ENCODE results near the gene GOT1.

Gene GOT1

GRCh38 chr10:99394256-99394655, 36.2 kb downstream of the GOT1 start:
- DNase-seq: no peak

GRCh38 chr10:99393683-99394082, 36.7 kb downstream of the GOT1 start:
- DNase-seq: no peak

DNA sequence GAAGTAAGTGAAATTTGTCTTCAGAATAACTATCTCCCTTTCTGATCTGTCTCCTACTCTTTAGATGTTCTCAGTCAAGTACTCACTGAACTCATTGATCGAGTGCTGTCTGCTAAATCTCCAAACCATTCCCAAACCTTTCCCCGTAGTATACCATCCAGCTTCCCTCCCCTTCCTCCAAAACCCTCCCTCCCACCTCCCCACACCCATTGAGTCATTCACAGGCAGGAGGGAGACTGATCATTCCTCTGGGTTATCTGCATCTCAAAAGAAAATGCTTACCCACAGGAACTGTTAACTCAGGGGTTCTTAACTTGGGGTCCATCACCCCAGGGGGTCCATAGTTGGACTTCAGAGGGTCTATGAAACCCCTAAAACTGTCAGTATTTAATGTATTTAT, 37.4 kb downstream of the GOT1 start:
- DNase-seq: no peak

DNA sequence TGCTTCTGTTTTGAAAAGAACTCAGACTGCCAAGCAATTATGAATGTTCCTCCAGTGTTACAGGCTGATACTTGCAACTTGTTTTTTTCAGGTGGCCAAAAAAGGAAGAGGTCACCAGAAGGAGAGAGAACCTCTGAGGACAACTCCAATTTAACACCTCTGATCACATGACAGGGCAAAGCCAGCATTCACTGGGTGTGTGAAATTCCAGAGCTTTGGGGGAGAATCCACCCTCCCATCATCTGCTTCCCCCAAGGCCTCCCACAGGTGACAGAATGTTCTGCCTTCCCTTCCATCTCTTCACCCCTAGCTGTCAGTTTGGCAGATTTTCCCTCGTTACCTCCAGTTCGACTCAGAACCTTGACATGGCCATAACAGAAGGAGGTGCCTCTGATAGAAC, 39.1 kb downstream of the GOT1 start:
- no peak for DNase-seq

- no peak for DNase-seq
Observed at GRCh38 chr10:99389729-99390480, 40.5 kb downstream of the GOT1 start.

DNA sequence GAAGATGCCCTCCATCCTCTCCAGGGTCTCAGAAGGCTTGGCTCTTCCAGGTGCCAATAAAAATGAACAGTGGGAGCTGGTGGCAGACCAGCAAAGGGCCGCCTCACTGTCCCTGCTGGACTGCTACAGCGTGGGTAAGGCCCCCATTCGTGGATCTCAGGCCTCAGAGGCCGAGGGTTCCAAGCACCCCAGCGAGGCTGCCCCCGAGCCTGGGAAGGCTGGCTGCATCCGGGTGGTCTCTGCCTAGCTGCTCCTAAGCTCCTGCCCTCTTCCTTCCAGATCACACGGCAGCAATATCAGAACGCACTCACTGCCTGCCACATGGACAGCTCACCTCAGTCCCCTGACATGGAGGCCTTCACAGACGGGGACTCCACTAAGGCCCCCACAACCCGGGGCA, 42.9 kb downstream of the GOT1 start:
- DNase-seq: no peak

DNA sequence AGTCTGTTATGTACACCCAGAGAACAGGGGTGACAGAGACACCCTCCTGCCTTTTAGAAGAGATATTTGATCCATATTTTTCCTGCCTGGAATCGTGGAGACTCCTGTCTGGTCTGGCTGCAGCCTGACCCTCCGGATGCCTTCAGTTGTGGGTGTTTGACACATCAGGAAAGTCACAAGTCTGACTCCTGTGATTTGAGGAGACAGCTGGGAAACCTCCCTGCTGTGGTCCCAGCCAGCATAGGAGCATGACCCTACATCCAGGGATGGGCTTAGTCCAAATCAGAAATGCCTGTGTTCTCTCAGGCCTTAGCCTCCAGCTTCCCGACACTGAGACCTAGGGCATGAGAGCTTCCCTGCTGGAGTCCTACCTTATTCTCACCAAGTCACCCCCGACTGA, 43.4 kb downstream of the GOT1 start:
- no peak for DNase-seq

- DNase-seq: no peak
Observed at GRCh38 chr10:99382176-99382575, 48.2 kb downstream of the GOT1 start.

DNA sequence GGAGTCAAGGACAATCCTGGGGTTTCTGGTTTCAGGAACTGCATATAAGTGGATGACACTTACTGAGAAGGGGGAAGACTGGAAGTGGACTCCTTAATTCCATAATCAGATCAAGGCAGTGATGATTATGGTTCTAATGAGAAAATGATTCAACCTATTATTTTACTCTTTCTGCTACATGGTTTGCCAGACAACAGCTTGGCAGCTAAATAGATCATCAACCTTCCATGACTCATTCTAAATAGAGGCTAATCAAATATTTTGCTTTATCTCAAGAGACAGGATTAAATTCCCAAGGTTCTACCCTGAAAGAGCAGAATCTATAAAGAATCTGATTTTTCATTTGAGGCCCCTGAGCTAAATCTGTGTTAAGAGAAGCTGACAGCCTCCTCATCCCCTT, 55.0 kb downstream of the GOT1 start:
- DNase-seq: no peak

DNA sequence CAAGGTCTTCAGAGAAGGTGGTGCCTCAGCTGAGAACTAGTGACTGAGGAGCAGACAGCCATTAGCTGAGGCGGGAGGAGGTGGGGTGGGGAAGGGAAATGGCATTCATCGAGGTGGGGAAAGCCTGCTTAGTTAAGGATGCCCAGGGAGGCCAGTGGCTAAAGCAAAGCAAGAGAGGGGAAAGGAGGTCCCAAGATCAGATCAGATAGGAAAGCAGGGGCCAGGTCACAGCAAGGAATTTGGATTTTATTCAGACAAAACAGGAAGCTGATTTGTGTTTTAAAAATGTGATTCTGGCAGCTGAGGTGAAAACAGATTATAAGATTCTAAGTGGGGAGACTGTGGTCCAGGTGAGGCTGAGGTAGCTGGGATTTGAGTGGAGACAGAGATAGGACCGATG, 55.5 kb downstream of the GOT1 start:
- no peak for DNase-seq

DNA sequence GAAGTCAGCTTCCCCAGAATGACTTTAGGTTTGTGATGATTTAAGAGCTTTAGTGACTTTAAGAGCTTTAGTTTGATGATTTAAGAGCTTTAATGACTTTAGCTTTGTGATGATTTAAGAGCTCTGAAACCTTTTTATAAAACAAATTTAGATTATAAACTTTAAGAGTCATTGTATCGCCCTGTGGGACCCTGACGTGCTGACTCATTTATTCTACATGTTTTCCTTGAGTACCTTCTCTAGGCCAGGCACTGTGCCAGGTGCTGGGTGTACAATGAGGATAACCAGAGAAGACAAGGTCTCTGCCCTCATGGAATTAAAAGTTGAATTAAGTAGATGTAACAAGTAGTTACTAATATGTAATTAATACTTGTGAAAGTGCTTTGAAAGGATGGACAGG, 55.9 kb downstream of the GOT1 start:
- no peak for DNase-seq

DNA sequence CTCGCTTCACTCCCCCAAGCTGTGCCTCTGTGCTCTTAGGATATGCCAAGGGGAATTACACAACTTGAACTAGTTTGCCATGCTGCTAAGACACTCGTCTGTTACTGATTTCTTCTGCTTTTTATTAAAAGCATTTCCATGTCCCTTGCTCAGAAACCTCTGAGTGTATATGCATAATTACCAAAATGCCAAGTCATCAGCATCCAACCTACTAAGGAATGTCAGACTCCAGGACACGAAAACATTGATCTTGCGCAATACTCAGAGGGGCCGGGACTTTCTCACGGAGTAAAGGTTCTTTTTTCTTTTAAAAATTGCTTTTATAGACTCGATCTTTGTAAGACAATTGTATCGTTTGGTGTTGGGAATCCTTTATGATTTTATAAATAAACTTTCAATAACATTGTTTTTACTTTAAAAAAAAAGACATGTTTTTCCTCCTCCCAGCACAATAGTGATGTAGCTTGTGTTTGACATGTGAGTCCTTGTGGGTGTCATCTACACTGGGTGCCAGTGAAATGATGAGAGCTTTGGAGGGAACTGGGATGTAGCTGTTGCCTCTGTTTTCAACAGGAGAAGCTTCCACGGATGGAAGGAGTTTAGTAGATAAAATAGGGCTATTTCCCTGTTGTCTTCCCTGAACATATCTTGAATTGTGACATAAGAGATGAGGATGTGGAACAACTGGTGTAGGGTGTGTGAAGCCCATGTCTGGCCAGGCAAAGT, 57.7 kb downstream of the GOT1 start:
- no peak for DNase-seq

GRCh38 chr10:99370993-99371392, 59.4 kb downstream of the GOT1 start:
- no peak for DNase-seq

DNA sequence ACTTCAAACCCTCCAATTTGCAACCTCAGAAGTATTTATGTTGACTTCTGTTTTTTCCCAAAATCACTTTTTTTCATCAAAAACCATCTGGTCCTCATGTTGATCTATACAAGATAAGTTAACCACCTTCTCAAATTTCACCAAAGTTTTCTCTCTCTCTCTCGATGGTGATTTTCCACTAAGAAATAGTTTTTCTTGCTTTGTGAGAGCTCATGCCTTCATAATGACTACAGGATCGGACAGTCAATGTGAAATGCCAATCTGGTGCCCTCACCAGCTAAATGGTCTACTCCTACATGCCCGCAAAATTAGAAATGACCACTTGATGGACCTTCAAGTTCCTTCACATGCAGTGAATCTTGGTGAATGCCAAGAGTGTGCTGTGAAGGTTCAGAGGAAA, 60.9 kb downstream of the GOT1 start:
- no peak for DNase-seq

DNA sequence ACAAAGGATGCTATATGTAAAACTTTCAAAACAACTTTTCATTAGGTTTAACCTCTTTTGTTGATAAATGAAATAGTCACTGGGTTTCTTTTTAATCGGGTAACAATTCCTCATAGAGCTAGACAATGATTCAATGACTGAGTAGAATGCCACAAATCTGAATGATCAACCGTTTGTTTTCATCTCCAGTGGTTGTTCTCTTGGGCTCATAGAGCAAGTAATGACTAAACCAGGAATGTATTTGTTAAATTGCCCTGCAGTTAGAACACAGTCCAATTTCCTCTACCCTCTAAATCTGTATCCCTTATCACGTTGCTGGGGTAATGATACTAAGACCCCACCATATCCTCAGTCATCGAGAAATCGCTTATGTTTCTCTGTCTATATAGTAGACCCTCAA, 61.3 kb downstream of the GOT1 start:
- DNase-seq: no peak

GRCh38 chr10:99368646-99369045, 61.8 kb downstream of the GOT1 start:
- no peak for DNase-seq

- DNase-seq: no peak
Observed at GRCh38 chr10:99366666-99367065, 63.8 kb downstream of the GOT1 start.

GRCh38 chr10:99365736-99366135, 64.7 kb downstream of the GOT1 start:
- DNase-seq: no peak

DNA sequence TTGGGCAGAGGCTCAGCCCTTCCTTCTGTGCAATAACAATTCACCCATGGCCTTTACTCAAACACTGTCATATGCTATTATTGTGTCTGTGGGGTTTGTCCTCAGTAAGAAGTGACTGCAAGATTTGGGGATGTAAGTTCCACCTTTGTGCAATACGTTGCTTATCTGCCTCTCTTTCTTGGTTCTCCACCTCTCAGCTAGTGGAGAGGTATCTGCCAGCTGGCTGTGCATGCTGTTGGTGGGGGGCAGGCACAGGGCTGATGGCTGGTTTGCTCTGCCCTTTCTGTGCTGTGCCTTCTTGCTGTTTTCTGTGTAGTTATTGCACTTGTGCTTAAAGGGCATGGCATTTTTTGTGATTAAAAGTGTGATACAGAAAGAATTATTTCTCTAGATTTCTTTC, 65.1 kb downstream of the GOT1 start:
- DNase-seq: peak in 1 of 2 experiments; percentile 18

DNA sequence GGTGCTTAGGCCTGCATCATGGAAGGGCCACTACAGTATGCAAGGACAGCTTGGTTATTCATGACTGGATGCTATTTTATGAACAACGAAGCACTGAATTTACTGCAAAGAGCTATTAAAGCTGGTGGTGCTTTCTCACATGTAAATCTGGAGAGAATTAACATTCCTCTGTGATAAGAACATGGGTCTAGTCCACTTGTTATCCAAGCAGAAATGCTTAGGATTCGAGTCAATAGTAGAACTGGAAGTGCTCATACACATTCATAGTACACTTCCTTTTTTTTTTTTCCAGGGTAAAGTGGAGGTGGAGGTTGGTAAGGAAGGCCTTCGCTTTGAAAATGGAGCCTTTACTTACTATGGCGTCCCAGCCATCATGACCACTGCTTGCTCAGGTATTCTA, 66.3 kb downstream of the GOT1 start:
- DNase-seq: no peak

GRCh38 chr10:99360934-99361333, 69.5 kb downstream of the GOT1 start:
- no peak for DNase-seq

GRCh38 chr10:99358101-99358500, 72.3 kb downstream of the GOT1 start:
- no peak for DNase-seq

GRCh38 chr10:99357691-99358090, 72.7 kb downstream of the GOT1 start:
- DNase-seq: no peak

DNA sequence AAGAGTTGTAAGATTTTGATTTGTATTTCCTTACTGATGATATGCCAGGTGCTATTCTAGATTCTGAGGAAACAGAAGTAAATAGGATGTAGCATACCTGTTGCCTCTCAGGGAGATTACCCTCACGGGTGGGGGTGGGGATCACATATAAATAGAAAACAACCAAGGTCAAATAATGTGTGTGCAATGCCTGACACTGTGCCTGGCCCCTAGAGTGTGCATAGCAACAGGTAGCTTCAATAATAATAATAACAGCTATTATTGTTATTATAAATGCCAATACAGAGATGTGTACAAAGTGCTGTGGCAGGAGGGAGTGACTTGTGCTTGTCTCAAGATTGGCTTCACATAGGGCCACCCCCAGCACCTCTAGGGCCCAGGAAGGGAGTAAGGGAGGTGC, 77.2 kb downstream of the GOT1 start:
- DNase-seq: no peak

DNA sequence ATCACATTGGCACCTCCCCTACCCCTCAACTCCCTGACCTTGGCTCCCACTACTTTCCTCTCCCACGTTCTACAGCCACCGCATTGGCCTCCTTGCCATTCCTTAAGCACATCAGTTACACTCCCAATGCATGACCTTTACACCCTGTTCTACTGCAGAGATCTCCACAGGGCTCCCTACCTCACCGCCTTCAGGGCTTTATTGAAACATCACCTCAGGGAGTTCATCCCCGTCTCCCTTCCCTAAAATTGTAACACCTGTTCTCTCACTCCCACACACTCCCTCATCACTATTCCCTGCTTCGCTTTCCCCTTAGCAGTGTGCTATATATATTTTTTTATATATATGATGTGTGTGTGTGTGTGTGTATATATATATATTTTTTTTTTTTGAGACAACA, 82.8 kb downstream of the GOT1 start:
- DNase-seq: no peak

All from cerebellar nuclear complex (tissue), 1 donor.